PC-3 (cell line): ENCODE data around the gene CELA1. TPM values are rescaled to one million over a fixed set of nuclear protein-coding genes. Genes with fewer than 3 reads are reported as not detected.

Source experiments
- ATAC-seq: fragments of 200-7000 bp; cut with Tn5 transposase; 2 replicates; pipeline ENCODE4 v1.9.1; 2020; ENCODE audit warnings: mild to moderate bottlenecking, moderate library complexity
- BruUV-seq: library from RNA; stranded (reverse); fragments of 400-500 nt; replicated peaks from 2 replicates; lab custom pipeline; 2021; lab: Mats Ljungman, UMichigan
- CTCF ChIA-PET: fragments of 300-600 bp; sonication (Branson Sonifier 250); formaldehyde crosslinking; loops from one replicate; lab custom pipeline; 2022; ENCODE audit warnings: antibody characterized with exemption; lab: Charles Lee
- POLR2A ChIA-PET: fragments of 300-600 bp; sonication (Branson Sonifier 250); formaldehyde crosslinking; loops from one replicate; lab custom pipeline; 2022; ENCODE audit warnings: antibody characterized with exemption; ENCODE audit not compliant: unreplicated experiment; lab: Charles Lee
- DNase-seq: peaks from one replicate; pipeline ENCODE4 v3.0.0-alpha.2; 2015
- H2AFZ ChIP-seq: fragments of 300-600 bp; sonication (generic); 2 replicates; pipeline ENCODE4 v1.6.0; 2016; ENCODE audit warnings: antibody characterized with exemption, low read length
- H3F3A ChIP-seq: fragments of 300-600 bp; sonication (generic); one replicate; pipeline ENCODE4 v1.6.0; 2017; ENCODE audit warnings: antibody characterized with exemption, low read length, control low read depth, mild to moderate bottlenecking; ENCODE audit not compliant: unreplicated experiment
- H3K27ac ChIP-seq: fragments of 300-600 bp; sonication (generic); 2 replicates; pipeline ENCODE4 v1.5.1; 2016; ENCODE audit warnings: mild to moderate bottlenecking, low read length
- H3K27me3 ChIP-seq: fragments of 300-600 bp; sonication (generic); 2 replicates; pipeline ENCODE4 v1.6.1; 2016; ENCODE audit warnings: low read length, mixed read lengths
- H3K36me3 ChIP-seq: fragments of 300-600 bp; sonication (generic); 2 replicates; pipeline ENCODE4 v1.6.1; 2016; ENCODE audit warnings: low read depth, mixed run types, low read length, mixed read lengths
- H3K4me1 ChIP-seq: fragments of 300-600 bp; sonication (generic); 2 replicates; pipeline ENCODE4 v1.5.1; 2016; ENCODE audit warnings: low read length; ENCODE audit not compliant: insufficient read depth
- H3K4me2 ChIP-seq: fragments of 300-600 bp; sonication (generic); 2 replicates; pipeline ENCODE4 v1.6.0; 2016; ENCODE audit warnings: low read length
- H3K4me3 ChIP-seq: fragments of 300-600 bp; sonication (generic); 2 replicates; pipeline ENCODE4 v1.5.1; 2016; ENCODE audit warnings: mild to moderate bottlenecking, low read length, mixed read lengths
- H3K79me2 ChIP-seq: fragments of 300-600 bp; sonication (generic); 2 replicates; pipeline ENCODE4 v1.6.1; 2017; ENCODE audit warnings: low read length, mixed read lengths
- H3K9ac ChIP-seq: fragments of 300-600 bp; sonication (generic); 2 replicates; pipeline ENCODE4 v1.6.0; 2016; ENCODE audit warnings: mild to moderate bottlenecking, low read length
- H3K9me2 ChIP-seq: fragments of 300-600 bp; sonication (generic); replicated peaks from 2 replicates; pipeline ENCODE4 v1.6.1; 2016; ENCODE audit warnings: mixed run types, low read length, mixed read lengths
- H3K9me3 ChIP-seq: fragments of 300-600 bp; sonication (generic); 2 replicates; pipeline ENCODE4 v1.6.1; 2016; ENCODE audit warnings: low read length, mixed read lengths
- H4K20me1 ChIP-seq: fragments of 300-600 bp; sonication (generic); 2 replicates; pipeline ENCODE4 v1.6.1; 2016; ENCODE audit warnings: low read length, mixed read lengths
- EZH2 ChIP-seq: fragments of 300-600 bp; sonication (generic); IDR thresholded peaks from one replicate; pipeline ENCODE4 v1.6.1; 2017; ENCODE audit warnings: antibody characterized with exemption, mild to moderate bottlenecking, low read length; ENCODE audit not compliant: unreplicated experiment
- EZH2phosphoT487 ChIP-seq: fragments of 300-600 bp; sonication (generic); IDR thresholded peaks from 2 replicates; pipeline ENCODE4 v1.6.1; 2018; ENCODE audit warnings: mild to moderate bottlenecking, antibody characterized with exemption, low read length, borderline replicate concordance
- intact Hi-C: fragments of 100-400 bp; cut with micrococcal nuclease; formaldehyde crosslinking; loops from 2 replicates; pipeline ENCODE4 v1.9.0; 2023
- total RNA-seq: library from RNA; depleted of rRNA; stranded (reverse); fragments of >200 nt; gene quantifications from 2 replicates; pipeline ENCODE4 v1.2.3, GENCODE V29; 2014
- TF ChIP-seq, protein P1 (sequence below): fragments of 300-600 bp; sonication (generic); conservative IDR thresholded peaks from 2 replicates; pipeline ENCODE4 v1.5.1; 2017; ENCODE audit warnings: antibody characterized with exemption, low read depth, mild to moderate bottlenecking, low read length

Gene CELA1
- total RNA-seq, 1 experiment from 2014 or later = not detected

DNA sequence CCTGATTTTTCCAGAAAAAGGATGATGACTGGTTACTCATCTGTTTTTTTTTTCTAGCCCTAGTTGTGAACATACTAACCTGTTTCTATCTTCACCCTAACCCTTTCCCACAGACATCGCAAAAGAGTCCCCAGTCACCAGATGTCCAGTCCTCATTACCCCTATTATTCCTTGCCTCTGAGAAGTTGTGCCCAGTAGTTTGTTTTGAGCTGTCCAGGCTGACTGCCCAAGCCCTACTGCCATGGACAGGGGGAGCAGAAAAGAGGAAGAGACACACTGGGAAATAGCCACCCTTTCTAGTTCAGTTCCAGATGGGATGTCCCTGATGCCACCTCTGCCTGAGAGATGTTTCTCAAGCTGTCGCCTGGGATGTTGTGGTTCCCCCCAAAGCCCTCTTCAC is 13.8 kb upstream of the CELA1 start:
- BruUV-seq = no TSS peak
- Histone ChIP-seq H3K4me2 (no peak overlapping the region), H3K9me2 (no peaks in the 10 kb centered on the region), H2AFZ (no peak overlapping the region), H3K79me2 (no peaks in the 10 kb centered on the region), H4K20me1 (no peaks in the 10 kb centered on the region), H3K9ac (no peak overlapping the region), H3F3A (no peaks in the 10 kb centered on the region), H3K27me3 (no peaks in the 10 kb centered on the region), H3K9me3 (no peaks in the 10 kb centered on the region), H3K4me1 (no peaks in the 10 kb centered on the region), H3K4me3 (no peak overlapping the region), H3K36me3 (peaks cover 42% of the 10 kb centered on the region), H3K27ac (no peak overlapping the region)
- ChIA-PET CTCF (no interaction called here), POLR2A (no interaction called here)
- DNase-seq (no peak), ATAC-seq (no peak)
- intact Hi-C loops = no loop called here
- TF ChIP-seq EZH2phosphoT487 (no peak), EZH2 (no peak)
- TF ChIP-seq, protein P1, sequence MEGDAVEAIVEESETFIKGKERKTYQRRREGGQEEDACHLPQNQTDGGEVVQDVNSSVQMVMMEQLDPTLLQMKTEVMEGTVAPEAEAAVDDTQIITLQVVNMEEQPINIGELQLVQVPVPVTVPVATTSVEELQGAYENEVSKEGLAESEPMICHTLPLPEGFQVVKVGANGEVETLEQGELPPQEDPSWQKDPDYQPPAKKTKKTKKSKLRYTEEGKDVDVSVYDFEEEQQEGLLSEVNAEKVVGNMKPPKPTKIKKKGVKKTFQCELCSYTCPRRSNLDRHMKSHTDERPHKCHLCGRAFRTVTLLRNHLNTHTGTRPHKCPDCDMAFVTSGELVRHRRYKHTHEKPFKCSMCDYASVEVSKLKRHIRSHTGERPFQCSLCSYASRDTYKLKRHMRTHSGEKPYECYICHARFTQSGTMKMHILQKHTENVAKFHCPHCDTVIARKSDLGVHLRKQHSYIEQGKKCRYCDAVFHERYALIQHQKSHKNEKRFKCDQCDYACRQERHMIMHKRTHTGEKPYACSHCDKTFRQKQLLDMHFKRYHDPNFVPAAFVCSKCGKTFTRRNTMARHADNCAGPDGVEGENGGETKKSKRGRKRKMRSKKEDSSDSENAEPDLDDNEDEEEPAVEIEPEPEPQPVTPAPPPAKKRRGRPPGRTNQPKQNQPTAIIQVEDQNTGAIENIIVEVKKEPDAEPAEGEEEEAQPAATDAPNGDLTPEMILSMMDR = no peak

DNA sequence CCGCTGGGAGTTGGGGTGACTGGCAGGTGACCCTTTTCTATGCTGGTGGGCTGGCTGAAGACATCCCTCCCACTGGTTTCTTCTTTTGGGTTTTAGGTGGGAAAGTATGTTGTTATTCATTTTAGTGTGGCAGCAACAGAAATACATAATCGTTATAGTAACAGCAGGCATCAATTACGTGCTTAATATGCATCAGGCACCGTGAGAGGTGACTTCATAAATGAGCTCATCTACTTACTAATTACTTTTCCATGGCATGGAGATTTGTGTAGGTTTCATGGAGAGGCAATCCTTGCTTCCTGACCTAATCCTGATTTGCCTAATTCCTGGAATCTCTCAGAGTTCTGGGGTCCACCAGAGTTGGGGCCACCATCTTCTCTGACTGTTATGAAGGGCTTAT is 13.4 kb upstream of the CELA1 start:
- intact Hi-C loops = no loop called here
- ChIA-PET POLR2A (no interaction called here), CTCF (no interaction called here)
- BruUV-seq = no TSS peak
- no peaks in the 10 kb centered on the region for H3K9me2 ChIP-seq
- H3K27me3 ChIP-seq = no peaks in the 10 kb centered on the region
- DNase-seq (no peak), ATAC-seq (no peak)
- H3K9ac ChIP-seq = no peak overlapping the region
- no peak overlapping the region for H3K27ac ChIP-seq
- no peaks in the 10 kb centered on the region for H3F3A ChIP-seq
- no peaks in the 10 kb centered on the region for H3K4me1 ChIP-seq
- H3K4me3 ChIP-seq = no peak overlapping the region
- no peak overlapping the region for H2AFZ ChIP-seq
- H4K20me1 ChIP-seq = no peaks in the 10 kb centered on the region
- no peaks in the 10 kb centered on the region for H3K9me3 ChIP-seq
- no peak overlapping the region for H3K4me2 ChIP-seq
- TF ChIP-seq EZH2 (no peak), EZH2phosphoT487 (no peak)
- TF ChIP-seq, protein P1 = no peak
- peaks cover 42% of the 10 kb centered on the region for H3K36me3 ChIP-seq
- no peaks in the 10 kb centered on the region for H3K79me2 ChIP-seq

DNA sequence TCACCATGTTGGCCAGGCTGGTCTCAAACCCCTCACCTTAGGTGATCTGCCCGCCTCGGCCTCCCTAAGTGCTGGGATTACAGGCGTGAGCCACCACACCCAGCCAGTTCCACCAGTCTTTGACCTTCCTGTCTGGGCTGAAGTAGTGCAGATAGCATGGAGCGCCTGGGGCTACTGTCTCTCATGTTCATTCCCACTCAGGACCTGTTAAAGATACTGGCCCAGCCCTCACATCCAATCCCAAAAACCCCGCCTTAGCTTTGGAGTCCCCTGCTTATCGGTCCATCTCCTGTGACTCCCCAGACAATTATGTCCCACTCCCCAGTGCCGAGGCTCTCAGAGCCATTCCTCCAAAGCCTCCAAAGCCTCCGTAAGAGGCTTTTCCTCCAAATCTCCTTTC is 12.0 kb upstream of the CELA1 start:
- TF ChIP-seq, protein P1 = no peak
- TF ChIP-seq EZH2 (no peak), EZH2phosphoT487 (no peak)
- no peak for ATAC-seq
- Histone ChIP-seq H3F3A (no peaks in the 10 kb centered on the region), H4K20me1 (no peaks in the 10 kb centered on the region), H3K79me2 (no peaks in the 10 kb centered on the region), H3K36me3 (peaks cover 40% of the 10 kb centered on the region), H3K9me2 (no peaks in the 10 kb centered on the region), H3K4me2 (no peak overlapping the region), H3K4me3 (no peak overlapping the region), H3K27ac (no peak overlapping the region), H3K27me3 (no peaks in the 10 kb centered on the region), H3K9ac (no peak overlapping the region), H2AFZ (no peak overlapping the region), H3K4me1 (no peaks in the 10 kb centered on the region), H3K9me3 (no peaks in the 10 kb centered on the region)
- no peak for DNase-seq
- ChIA-PET POLR2A (no interaction called here), CTCF (no interaction called here)
- intact Hi-C loops = no loop called here
- no TSS peak for BruUV-seq
